IMR-90 (cell line): ENCODE measurements around the gene NOTCH2. TPM values are rescaled to one million over a fixed set of nuclear protein-coding genes. Genes with fewer than 3 reads are reported as not detected.
"Not testable (repeated sequence)": the region's sequence is repeated elsewhere in the genome, so short reads cannot be mapped to it uniquely, and the experiment has no call there.

Experiments used
- ATAC-seq: fragments of 200-7000 bp; cut with Tn5 transposase; 2 replicates; pipeline ENCODE4 v1.9.1; 2020; ENCODE audit warnings: low read depth, mild to moderate bottlenecking, moderate library complexity
- BruUV-seq: library from RNA; stranded (reverse); fragments of 400-500 nt; replicated peaks from 2 replicates; lab custom pipeline; 2021; lab: Mats Ljungman, UMichigan
- CTCF ChIA-PET: fragments of 300-600 bp; formaldehyde crosslinking; extraction: SDS; loops from one replicate; lab custom pipeline; 2021; ENCODE audit warnings: antibody characterized with exemption; lab: Yijun Ruan, JAX
- POLR2A ChIA-PET: fragments of 300-600 bp; sonication (Branson Sonifier 250); formaldehyde crosslinking; loops from one replicate; lab custom pipeline; 2022; ENCODE audit warnings: antibody characterized with exemption; ENCODE audit not compliant: unreplicated experiment; lab: Charles Lee
- DNase-seq: peaks from one replicate; pipeline ENCODE4 v3.0.0; 2013
- H2AFZ ChIP-seq: replicated peaks from 2 replicates; pipeline ENCODE3; 2013; ENCODE audit warnings: low read length, mild to moderate bottlenecking; ENCODE audit not compliant: poor library complexity
- H2AK5ac ChIP-seq: 2 replicates; pipeline ENCODE4 v1.6.1; 2013; ENCODE audit warnings: low read depth, low read length, inconsistent platforms
- H2AK9ac ChIP-seq: replicated peaks from 2 replicates; pipeline ENCODE3; 2013; ENCODE audit warnings: mild to moderate bottlenecking, low read depth, low read length, moderate library complexity; ENCODE audit not compliant: poor library complexity
- H2BK120ac ChIP-seq: 2 replicates; pipeline ENCODE4 v1.6.1; 2013; ENCODE audit warnings: low read depth, low read length, inconsistent platforms
- H2BK15ac ChIP-seq: 3 replicates; pipeline ENCODE4 v1.6.1; 2013; ENCODE audit warnings: low read depth, low read length, inconsistent platforms
- H2BK20ac ChIP-seq: 2 replicates; pipeline ENCODE4 v1.6.1; 2013; ENCODE audit warnings: low read depth, mild to moderate bottlenecking, inconsistent platforms, low read length, moderate library complexity
- H2BK5ac ChIP-seq: 2 replicates; pipeline ENCODE4 v1.6.1; 2013; ENCODE audit warnings: mild to moderate bottlenecking, low read depth, low read length, inconsistent platforms; ENCODE audit not compliant: poor library complexity, severe bottlenecking
- H3K14ac ChIP-seq: replicated peaks from 2 replicates; pipeline ENCODE4 v1.6.1; 2013; ENCODE audit warnings: low read depth, low read length, inconsistent platforms
- H3K18ac ChIP-seq: 2 replicates; pipeline ENCODE4 v1.6.1; 2013; ENCODE audit warnings: low read depth, low read length, control low read depth
- H3K23ac ChIP-seq: 2 replicates; pipeline ENCODE4 v1.6.1; 2013; ENCODE audit warnings: low read depth, low read length, inconsistent platforms
- H3K27ac ChIP-seq: 2 replicates; pipeline ENCODE4 v1.5.1; 2013; ENCODE audit warnings: mild to moderate bottlenecking, control low read depth, low read length; ENCODE audit not compliant: insufficient read depth
- H3K27me3 ChIP-seq: 2 replicates; pipeline ENCODE4 v1.6.1; 2013; ENCODE audit warnings: low read length; ENCODE audit not compliant: control insufficient read depth, insufficient read depth
- H3K36me3 ChIP-seq: 2 replicates; pipeline ENCODE4 v1.6.1; 2013; ENCODE audit warnings: low read length, mixed read lengths; ENCODE audit not compliant: control insufficient read depth, insufficient read depth
- H3K4ac ChIP-seq: 2 replicates; pipeline ENCODE4 v1.6.1; 2013; ENCODE audit warnings: low read depth, low read length, inconsistent platforms
- H3K4me1 ChIP-seq: 2 replicates; pipeline ENCODE4 v1.6.1; 2013; ENCODE audit warnings: low read length, mixed read lengths; ENCODE audit not compliant: control insufficient read depth, insufficient read depth
- H3K4me2 ChIP-seq: 2 replicates; pipeline ENCODE4 v1.6.1; 2013; ENCODE audit warnings: low read depth, mild to moderate bottlenecking, control low read depth, low read length, moderate library complexity
- H3K4me3 ChIP-seq: 2 replicates; pipeline ENCODE4 v1.5.1; 2013; ENCODE audit warnings: low read depth, mild to moderate bottlenecking, control low read depth, low read length, moderate library complexity; ENCODE audit not compliant: insufficient read depth
- H3K56ac ChIP-seq: 2 replicates; pipeline ENCODE4 v1.6.1; 2013; ENCODE audit warnings: low read length, inconsistent platforms; ENCODE audit not compliant: insufficient read depth; ENCODE audit errors: extremely low read depth
- H3K79me1 ChIP-seq, 2 experiments: 2 replicates each; pipeline ENCODE4 v1.6.1; 2013; ENCODE audit warnings: low read length in 2 of 2, inconsistent platforms in 1 of 2, low read depth in 1 of 2
- H3K9ac ChIP-seq: 2 replicates; pipeline ENCODE4 v1.6.1; 2013; ENCODE audit warnings: low read depth, low read length, control low read depth
- H3K9me1 ChIP-seq: 2 replicates; pipeline ENCODE4 v1.6.1; 2013; ENCODE audit warnings: low read length, inconsistent platforms; ENCODE audit not compliant: insufficient read depth
- H3K9me3 ChIP-seq: 2 replicates; pipeline ENCODE4 v1.6.1; 2013; ENCODE audit warnings: low read length; ENCODE audit not compliant: control insufficient read depth, insufficient read depth
- H4K20me1 ChIP-seq: 2 replicates; pipeline ENCODE4 v1.6.1; 2013; ENCODE audit warnings: low read length, inconsistent platforms; ENCODE audit not compliant: insufficient read depth
- H4K5ac ChIP-seq: 2 replicates; pipeline ENCODE4 v1.6.1; 2013; ENCODE audit warnings: mild to moderate bottlenecking, low read depth, low read length, control low read depth
- H4K8ac ChIP-seq, 2 experiments: 2 replicates each; pipeline ENCODE4 v1.6.1; 2013; ENCODE audit warnings: low read depth in 2 of 2, low read length in 2 of 2, control low read depth in 1 of 2, inconsistent platforms in 1 of 2
- H4K91ac ChIP-seq: 2 replicates; pipeline ENCODE4 v1.6.1; 2013; ENCODE audit warnings: low read depth, low read length, inconsistent platforms; ENCODE audit not compliant: insufficient read depth
- WGBS, 2 experiments: methylation state at CpG; one replicate each; pipeline versions ENCODE4 v1.1.5 to v1.1.7; 2013; ENCODE audit warnings: missing lambda C conversion rate in 2 of 2; ENCODE audit not compliant: insufficient read length in 1 of 2; ENCODE audit errors: extremely low coverage in 2 of 2; 5-methylcytosine and 5-hydroxymethylcytosine counted together
- dilution Hi-C: fragments of 300-500 bp; cut with HindIII; formaldehyde crosslinking; loops from one replicate; pipeline ENCODE4 v1.14.3; 2018; ENCODE audit warnings: low sequenced_read_pairs; ENCODE audit not compliant: unreplicated experiment
- in situ Hi-C: fragments of 300-500 bp; cut with MboI; formaldehyde crosslinking; loops from 3 replicates; pipeline ENCODE4 v1.14.3; 2019; ENCODE audit warnings: low sequenced_read_pairs, inconsistent platforms, mixed read lengths
- intact Hi-C: fragments of 100-400 bp; cut with micrococcal nuclease; formaldehyde crosslinking; loops from 2 replicates; pipeline ENCODE4 v1.10.0; 2022
- polyA plus RNA-seq, 3 experiments: library from polyadenylated mRNA; depleted of rRNA; stranded (reverse); fragments of >200 nt; gene quantifications; 2 replicates each; pipeline ENCODE4 v1.2.3, GENCODE V29; 2012; ENCODE audit warnings: low replicate concordance in 1 of 3
- total RNA-seq: library from RNA; depleted of rRNA; stranded (reverse); fragments of >200 nt; gene quantifications from 2 replicates; pipeline ENCODE4 v1.2.3, GENCODE V29; 2012

The NOTCH2 gene
- total and polyA plus RNA-seq, 2 of the 4 experiments (the other 2 are of a cell fraction): 40.4 to 131 TPM

- in situ Hi-C loops, H3K23ac ChIP-seq, H3K14ac ChIP-seq, H2BK5ac ChIP-seq, H2BK15ac ChIP-seq, H3K27me3 ChIP-seq, H3K9ac ChIP-seq, dilution Hi-C loops, CTCF ChIA-PET, H4K91ac ChIP-seq, H3K27ac ChIP-seq, POLR2A ChIA-PET, intact Hi-C loops, H2BK20ac ChIP-seq, H2AK5ac ChIP-seq, H4K8ac ChIP-seq, H2AK9ac ChIP-seq, H2BK120ac ChIP-seq, H4K5ac ChIP-seq, H3K9me3 ChIP-seq, BruUV-seq, H3K56ac ChIP-seq, H3K4ac ChIP-seq, H3K4me2 ChIP-seq, H2AFZ ChIP-seq, H3K9me1 ChIP-seq, DNase-seq, ATAC-seq, H3K79me1 ChIP-seq, H3K4me1 ChIP-seq, H4K20me1 ChIP-seq, H3K18ac ChIP-seq, H3K36me3 ChIP-seq: not testable (repeated sequence)
- peak overlapping the region; percentile 64; the same call in 1 of the 2 replicates for H3K4me3 ChIP-seq
- no CpG with 5 or more reads among the region's 28 CpGs for WGBS, 2 experiments
Measured at GRCh38 chr1:120068683-120069066, 787 bp downstream of the NOTCH2 start.

- H3K9me1 ChIP-seq, H3K9ac ChIP-seq, H3K36me3 ChIP-seq, H3K4me3 ChIP-seq, H3K14ac ChIP-seq, H3K4me2 ChIP-seq, dilution Hi-C loops, H4K5ac ChIP-seq, H3K18ac ChIP-seq, H2BK120ac ChIP-seq, H4K20me1 ChIP-seq, H3K27ac ChIP-seq, POLR2A ChIA-PET, BruUV-seq, DNase-seq, H2BK5ac ChIP-seq, CTCF ChIA-PET, H2AFZ ChIP-seq, H3K79me1 ChIP-seq, H3K27me3 ChIP-seq, H3K56ac ChIP-seq, H2BK20ac ChIP-seq, H3K4me1 ChIP-seq, H3K23ac ChIP-seq, in situ Hi-C loops, H2BK15ac ChIP-seq, H2AK5ac ChIP-seq, intact Hi-C loops, ATAC-seq, H4K91ac ChIP-seq, H4K8ac ChIP-seq, H2AK9ac ChIP-seq, H3K4ac ChIP-seq, H3K9me3 ChIP-seq: not testable (repeated sequence)
- whole genome bisulfite sequencing, 2 experiments: no CpG with 5 or more reads among the region's 2 CpGs
Measured at GRCh38 chr1:120048208-120048607, 21.3 kb downstream of the NOTCH2 start.
